K562 (cell line): ENCODE measurements around the gene SLC25A21. TPM values are rescaled to one million over a fixed set of nuclear protein-coding genes. Genes with fewer than 3 reads are reported as not detected.

Experiments used
- ATAC-seq: fragments of 200-7000 bp; cut with Tn5 transposase; 3 replicates; pipeline ENCODE4 v1.9.1; 2020; ENCODE audit warnings: moderate library complexity
- BruUV-seq: library from RNA; stranded (reverse); fragments of 400-500 nt; replicated peaks from 2 replicates; lab custom pipeline; 2021; lab: Mats Ljungman, UMichigan
- CTCF ChIA-PET: fragments of 300-600 bp; formaldehyde crosslinking; extraction: SDS; loops from one replicate; lab custom pipeline; 2021; ENCODE audit warnings: low intra/inter-chr PET ratio; lab: Yijun Ruan, JAX
- POLR2A ChIA-PET: fragments of 300-600, 350-650 bp; sonication (Branson Sonifier 250); formaldehyde crosslinking; extraction: SDS; loops from one replicate; lab custom pipeline; 2021; ENCODE audit warnings: antibody characterized with exemption, inconsistent platforms; lab: Yijun Ruan, JAX
- DNase-seq, 4 experiments: peaks; one replicate each; pipeline versions ENCODE4 v3.0.0 to v3.0.0-alpha.2; 2011 to 2018; ENCODE audit warnings: low spot score in 3 of 4, mixed read lengths in 3 of 4; ENCODE audit errors: extremely low read depth in 1 of 4
- FAIRE-seq: peaks from 2 replicates; lab custom pipeline; 2011; peaks lifted over from hg19 to GRCh38; lab: Jason Lieb, UNC
- H2AFZ ChIP-seq: 2 replicates; pipeline ENCODE4 v1.6.0; 2011; ENCODE audit warnings: low read depth, low read length, control low read depth, inconsistent platforms
- H3K27ac ChIP-seq: fragments of 200-600 bp; 3 replicates; pipeline ENCODE4 v1.8.0; 2011; ENCODE audit warnings: low read depth, mild to moderate bottlenecking, control low read depth, inconsistent platforms, low read length, moderate library complexity, mixed read lengths; ENCODE audit errors: extremely low read depth
- H3K27me3 ChIP-seq, 2 experiments: fragments of 300-600 bp in 1 of 2; 2 replicates in 1 of 2; 3 replicates in 1 of 2; pipeline versions ENCODE4 v1.6.0 to v1.8.0; 2011; ENCODE audit warnings: inconsistent platforms in 2 of 2, low read length in 2 of 2, mild to moderate bottlenecking in 1 of 2, mixed read lengths in 1 of 2, moderate library complexity in 1 of 2; ENCODE audit not compliant: control insufficient read depth in 2 of 2, insufficient read depth in 2 of 2
- H3K36me3 ChIP-seq: fragments of 300-600 bp; 3 replicates; pipeline ENCODE4 v1.8.0; 2011; ENCODE audit warnings: mild to moderate bottlenecking, low read length, inconsistent platforms; ENCODE audit not compliant: control insufficient read depth, insufficient read depth
- H3K4me1 ChIP-seq, 2 experiments: fragments of 200-600 bp in 1 of 2; replicated peaks in 1 of 2; 2 replicates in 1 of 2; 3 replicates in 1 of 2; pipeline versions ENCODE4 v1.5.1 to v1.8.0; 2011; ENCODE audit warnings: inconsistent platforms in 2 of 2, low read length in 2 of 2, mild to moderate bottlenecking in 1 of 2, mixed read lengths in 1 of 2, moderate library complexity in 1 of 2; ENCODE audit not compliant: control insufficient read depth in 2 of 2, insufficient read depth in 2 of 2
- H3K4me2 ChIP-seq: 2 replicates; pipeline ENCODE4 v1.6.1; 2011; ENCODE audit warnings: low read length, control low read depth, inconsistent platforms, mixed read lengths; ENCODE audit not compliant: insufficient read depth
- H3K4me3 ChIP-seq: fragments of 200-600 bp; sonication (generic), shearing (Covaris generic); 2 replicates; pipeline ENCODE4 v1.5.1; 2016; ENCODE audit warnings: control low read depth, inconsistent platforms
- H3K79me2 ChIP-seq: fragments of 200-600 bp; 3 replicates; pipeline ENCODE4 v1.8.0; 2011; ENCODE audit warnings: low read length, inconsistent platforms; ENCODE audit not compliant: control insufficient read depth, insufficient read depth
- H3K9ac ChIP-seq, 2 experiments: 2 replicates each; pipeline versions ENCODE4 v1.6.0 to v1.6.1; 2011; ENCODE audit warnings: low read depth in 2 of 2, low read length in 2 of 2, control low read depth in 1 of 2, inconsistent platforms in 1 of 2, mild to moderate bottlenecking in 1 of 2, mixed read lengths in 1 of 2; ENCODE audit not compliant: insufficient read depth in 1 of 2
- H3K9me1 ChIP-seq: one replicate; pipeline ENCODE4 v1.6.0; 2011; ENCODE audit warnings: inconsistent platforms, mild to moderate bottlenecking, low read length, moderate library complexity; ENCODE audit not compliant: control insufficient read depth, insufficient read depth
- H3K9me3 ChIP-seq: replicated peaks from 2 replicates; pipeline ENCODE4 v1.5.1; 2011; ENCODE audit warnings: low read depth, low read length, inconsistent platforms; ENCODE audit not compliant: control insufficient read depth, insufficient read depth
- H4K20me1 ChIP-seq: replicated peaks from 2 replicates; pipeline ENCODE4 v1.6.1; 2011; ENCODE audit warnings: low read length, inconsistent platforms, mixed read lengths; ENCODE audit not compliant: control insufficient read depth, insufficient read depth
- ADNP ChIP-seq: fragments of 200-800 bp; sonication (Bioruptor generic); IDR thresholded peaks from 2 replicates; pipeline ENCODE4 v1.6.1; 2016; ENCODE audit warnings: missing genetic modification characterization, missing compliant biosample characterization
- C11orf30 ChIP-seq: fragments of 450-650 bp; IDR thresholded peaks from 2 replicates; pipeline ENCODE4 v1.6.1; 2016; ENCODE audit warnings: low read depth, mild to moderate bottlenecking
- FOXJ3 ChIP-seq: sonication (generic); formaldehyde crosslinking; IDR thresholded peaks from 2 replicates; pipeline ENCODE4 v1.4.0; 2020; ENCODE audit warnings: mild to moderate bottlenecking, missing genetic modification reagents
- GATAD2A ChIP-seq: fragments of 450-650 bp; IDR thresholded peaks from 2 replicates; pipeline ENCODE4 v1.6.1; 2017
- KAT7 ChIP-seq: sonication (generic); formaldehyde crosslinking; IDR thresholded peaks from 2 replicates; pipeline ENCODE4 v1.8.0; 2022; ENCODE audit warnings: missing genetic modification reagents, mild to moderate bottlenecking, borderline replicate concordance
- MAFK ChIP-seq: IDR thresholded peaks from 2 replicates; pipeline ENCODE4 v1.6.1; 2011; ENCODE audit warnings: low read length, improper control_type of control experiment
- MXI1 ChIP-seq: IDR thresholded peaks from 2 replicates; pipeline ENCODE4 v1.6.1; 2011; ENCODE audit warnings: low read depth, mild to moderate bottlenecking, improper control_type of control experiment, low read length
- NCOA2 ChIP-seq, 2 experiments: fragments of 450-650 bp; IDR thresholded peaks; 2 replicates each; pipeline ENCODE4 v1.6.1; 2018; ENCODE audit warnings: mild to moderate bottlenecking in 2 of 2, moderate library complexity in 1 of 2; ENCODE audit not compliant: partially characterized antibody in 2 of 2
- PURB ChIP-seq: sonication (generic); formaldehyde crosslinking; IDR thresholded peaks from 2 replicates; pipeline ENCODE4 v1.9.0; 2021; ENCODE audit warnings: low read depth, mild to moderate bottlenecking, missing genetic modification reagents
- ZNF316 ChIP-seq: fragments of 450-650 bp; IDR thresholded peaks from 2 replicates; pipeline ENCODE4 v1.6.1; 2016
- ZNF780A ChIP-seq: fragments of 250-450 bp; sonication (Bioruptor Pico); IDR thresholded peaks from 2 replicates; pipeline ENCODE4 v1.5.0; 2021; ENCODE audit warnings: mild to moderate bottlenecking
- WGBS: fragments of 100-300 bp; shearing (Covaris generic); methylation state at CpG from one replicate; pipeline ENCODE4 v1.1.6; 2016; ENCODE audit warnings: low coverage, mixed read lengths; ENCODE audit not compliant: insufficient coverage; ENCODE audit errors: missing lambda C conversion rate; 5-methylcytosine and 5-hydroxymethylcytosine counted together
- in situ Hi-C: fragments of 300-500 bp; cut with MboI; formaldehyde crosslinking; loops from 4 replicates; pipeline ENCODE4 v1.15.0; 2018; ENCODE audit warnings: inconsistent platforms, mixed read lengths
- intact Hi-C: fragments of 100-400 bp; cut with micrococcal nuclease; formaldehyde crosslinking; loops from 2 replicates; pipeline ENCODE4 v1.14.2; 2022
- polyA plus RNA-seq, 8 experiments: library from polyadenylated mRNA; depleted of rRNA in 4 of 8; stranded (reverse) in 5 of 8; unstranded in 3 of 8; fragments of >200 nt; fragmentation: Nextera tagmentation in 2 of 8; fragmentation: Illumina TruSeq in 1 of 8; extraction: Ambion mirVana in 2 of 8; extraction: Trizol in 1 of 8; gene quantifications; 2 replicates each; pipeline versions ENCODE4 v1.2.1 to v1.2.3, GENCODE V29; 2011 to 2014; ENCODE audit warnings: inconsistent platforms in 1 of 8, missing spikeins in 1 of 8
- total RNA-seq, 7 experiments: library from RNA; depleted of rRNA in 6 of 7; stranded (reverse); fragments of >200 nt in 6 of 7; fragmentation: Illumina TruSeq in 2 of 7; extraction: Trizol in 2 of 7; gene quantifications; 2 replicates each; pipeline versions ENCODE4 v1.2.1 to v1.2.3, GENCODE V29; 2011 to 2021; ENCODE audit warnings: low replicate concordance in 1 of 7

The SLC25A21 gene
- total and polyA plus RNA-seq, 9 of the 15 experiments (the other 6 are each of a cell fraction or from before 2014, with no cell fraction given): 15.2 to 46.7 (median 28.7) TPM

- 63% methylated on average over 1 of the region's 1 CpG for WGBS
- Histone ChIP-seq H3K9ac (no peak overlapping the region), H3K27me3 (no peaks in the 10 kb centered on the region), H3K4me3 (no peak overlapping the region), H3K36me3 (no peaks in the 10 kb centered on the region), H3K27ac (no peak overlapping the region), H3K9me1 (no peaks in the 10 kb centered on the region), H4K20me1 (no peaks in the 10 kb centered on the region), H2AFZ (no peak overlapping the region), H3K4me1 (no peaks in the 10 kb centered on the region), H3K9me3 (no peaks in the 10 kb centered on the region), H3K4me2 (no peak overlapping the region), H3K79me2 (no peaks in the 10 kb centered on the region)
- no peak for FAIRE-seq
- ChIA-PET POLR2A (no interaction called here), CTCF (no interaction called here)
- no peak for ATAC-seq
- TF ChIP-seq MXI1 (no peak), GATAD2A (no peak), PURB (CRISPR knock-in tag) (no peak), NCOA2 (IDR thresholded peaks at IDR 0.05; ENCODE audit: partially characterized antibody in 2 of 2) (no peak), FOXJ3 (no peak), MAFK (no peak)
- no TSS peak for BruUV-seq
- in situ Hi-C loops (no loop called here), intact Hi-C loops (no loop called here)
- DNase-seq: no peak
Measured at GRCh38 chr14:36797634-36798033, 374.8 kb downstream of the SLC25A21 start.

GRCh38 chr14:36791402-36791801, 381.0 kb downstream of the SLC25A21 start:
- ATAC-seq (no peak), DNase-seq (no peak), FAIRE-seq (no peak)
- Histone ChIP-seq H3K27me3 (no peaks in the 10 kb centered on the region), H3K9me3 (no peaks in the 10 kb centered on the region), H3K9me1 (no peaks in the 10 kb centered on the region), H2AFZ (no peak overlapping the region), H3K4me3 (no peak overlapping the region), H4K20me1 (no peaks in the 10 kb centered on the region), H3K27ac (no peak overlapping the region), H3K4me1 (no peaks in the 10 kb centered on the region), H3K4me2 (no peak overlapping the region), H3K36me3 (no peaks in the 10 kb centered on the region), H3K9ac (no peak overlapping the region), H3K79me2 (no peaks in the 10 kb centered on the region)
- 83% methylated on average over 1 of the region's 1 CpG for WGBS
- ChIA-PET POLR2A (no interaction called here), CTCF (no interaction called here)
- BruUV-seq: no TSS peak
- in situ Hi-C loops: no loop called here
- intact Hi-C loops: no loop called here
- TF ChIP-seq C11orf30 (0 out of 2 replicates have a peak, but pooled peaks have one; percentile 23), ADNP (no peak), ZNF316 (peak; percentile 52), KAT7 (no peak), ZNF780A (CRISPR knock-in tag) (no peak)
